Measurements from ENCODE around the gene ATP8A2.
A peak's percentile ranks its signal among the peaks of the same experiment; 100 is the strongest.

ATP8A2 gene

DNA sequence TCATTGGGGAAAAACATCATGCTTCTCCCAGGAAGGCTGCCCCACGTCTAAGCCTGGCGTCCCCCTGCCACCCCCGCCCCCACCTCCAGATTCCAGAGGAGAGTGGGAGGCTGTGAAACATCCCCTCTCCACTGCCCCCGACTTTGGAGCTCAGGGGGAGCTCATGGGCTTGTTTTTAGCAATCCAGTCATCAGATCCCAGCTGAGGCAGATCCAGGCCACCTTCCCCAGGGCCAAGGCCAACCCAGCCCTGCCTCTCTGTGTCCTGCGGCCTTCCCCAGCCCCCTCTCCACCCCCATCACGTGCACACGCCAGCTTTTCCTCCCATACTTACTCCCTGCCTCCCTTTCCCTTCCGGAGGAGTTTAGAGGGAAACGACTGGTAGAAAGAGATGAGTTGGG lies 641.2 kb downstream of the ATP8A2 start:
- no peak for DNase-seq (ENCODE audit: low spot score)

- no peak for DNase-seq (ENCODE audit: low spot score)
These were observed 643.7 kb downstream of the ATP8A2 start for GRCh38 chr13:26015271-26016125.

- DNase-seq (ENCODE audit: low spot score), result no peak
These were observed 644.4 kb downstream of the ATP8A2 start for GRCh38 chr13:26016189-26016588.

DNA sequence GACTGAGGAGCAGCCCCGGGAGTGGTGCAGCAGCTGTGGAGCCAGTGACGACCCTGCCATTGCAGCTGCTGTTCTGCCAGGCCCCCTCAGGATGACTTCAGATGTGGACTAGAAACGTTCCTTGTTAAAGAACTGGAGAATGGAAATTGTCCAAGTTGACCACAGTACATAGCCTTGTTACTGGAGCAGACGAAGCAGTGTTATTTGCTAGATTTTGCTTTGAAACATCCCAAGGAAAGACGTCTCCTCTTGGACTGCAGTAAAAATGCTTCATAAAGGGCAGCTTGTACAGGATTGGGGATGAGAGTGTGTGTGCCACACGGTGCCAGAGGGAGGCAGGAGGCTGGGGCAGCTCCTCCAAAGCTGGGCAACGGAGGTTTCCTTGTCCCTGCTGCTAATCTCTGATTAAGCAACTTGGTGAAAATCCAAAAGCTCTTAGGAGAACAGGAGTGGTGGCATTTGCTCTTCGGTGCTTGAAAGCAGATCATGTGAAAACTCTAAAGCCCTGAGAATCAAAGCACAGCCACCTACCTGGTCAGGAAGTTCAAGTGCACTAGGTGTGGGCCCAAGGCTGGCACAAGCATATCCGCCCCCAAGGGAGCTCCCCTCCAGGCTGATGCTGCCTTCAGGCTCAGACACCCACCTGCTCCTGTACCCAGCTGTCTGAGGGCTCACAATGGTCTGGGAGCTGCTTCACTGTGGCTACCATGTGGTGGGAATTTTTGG lies 645.6 kb downstream of the ATP8A2 start:
- DNase-seq (ENCODE audit: low spot score), result peak; percentile 88

GRCh38 chr13:26017932-26018665 lies 646.3 kb downstream of the ATP8A2 start:
- DNase-seq (ENCODE audit: low spot score), result no peak

DNA sequence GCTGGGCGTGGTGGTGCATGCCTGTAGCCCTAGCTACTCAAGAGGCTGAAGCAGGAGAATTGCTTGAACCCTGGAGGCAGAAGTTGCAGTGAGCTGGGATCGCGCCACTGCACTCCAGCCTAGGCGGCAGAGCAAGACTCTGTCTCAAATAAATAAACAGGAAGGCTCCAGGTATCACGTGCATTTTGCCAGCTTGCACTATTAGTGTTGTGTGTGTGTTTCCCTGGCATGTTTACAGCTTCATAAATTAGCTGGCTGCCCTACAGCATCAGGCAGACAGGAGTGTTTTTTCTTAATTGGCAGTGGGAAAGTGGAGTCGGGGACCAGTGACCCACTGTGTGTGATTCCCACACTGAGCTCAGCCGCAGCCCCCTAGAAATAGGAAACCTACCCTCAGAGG lies 647.5 kb downstream of the ATP8A2 start:
- DNase-seq (ENCODE audit: low spot score), result no peak

DNA sequence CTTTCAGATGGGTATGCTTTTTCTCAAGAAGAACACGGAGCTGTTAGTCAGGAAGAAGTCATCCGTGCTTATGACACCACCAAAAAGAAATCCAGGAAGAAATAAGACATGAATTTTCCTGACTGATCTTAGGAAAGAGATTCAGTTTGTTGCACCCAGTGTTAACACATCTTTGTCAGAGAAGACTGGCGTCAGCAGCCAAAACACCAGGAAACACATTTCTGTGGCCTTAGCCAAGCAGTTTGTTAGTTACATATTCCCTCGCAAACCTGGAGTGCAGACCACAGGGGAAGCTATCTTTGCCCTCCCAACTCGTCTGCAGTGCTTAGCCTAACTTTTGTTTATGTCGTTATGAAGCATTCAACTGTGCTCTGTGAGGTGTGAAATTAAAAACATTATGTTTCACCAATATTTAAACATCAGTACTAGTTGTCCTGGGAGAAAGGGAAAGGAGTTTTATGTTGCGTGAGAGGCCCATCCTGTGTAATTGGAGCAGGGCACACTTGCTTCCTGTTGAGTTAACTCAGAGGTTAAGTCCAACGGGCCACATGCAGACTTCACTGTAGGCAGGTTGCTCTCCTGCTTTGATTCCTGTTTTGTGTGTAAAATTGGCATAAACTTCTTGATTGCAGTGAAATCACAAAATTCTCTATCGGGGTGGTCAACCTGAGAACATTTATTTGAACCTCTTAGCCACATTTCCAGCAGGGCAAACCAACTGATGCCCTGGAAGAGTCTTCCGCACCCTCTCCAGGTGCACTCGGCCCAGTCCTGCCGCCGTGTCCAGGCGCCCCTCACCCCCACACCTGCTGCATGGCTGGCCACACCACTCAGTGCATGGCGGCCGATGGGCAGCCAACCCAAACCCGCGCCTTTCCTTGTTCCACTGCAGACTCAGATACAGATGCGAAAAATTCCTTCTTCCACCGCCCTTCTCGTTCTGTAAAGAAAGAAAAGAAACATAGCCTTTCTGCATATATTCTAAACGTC lies 648.4 kb downstream of the ATP8A2 start:
- DNase-seq (ENCODE audit: low spot score), result no peak

GRCh38 chr13:26020891-26021290 lies 649.1 kb downstream of the ATP8A2 start:
- DNase-seq (ENCODE audit: low spot score), result no peak

- DNase-seq (ENCODE audit: low spot score), result no peak
These were observed 649.7 kb downstream of the ATP8A2 start for GRCh38 chr13:26021516-26021915.

DNA sequence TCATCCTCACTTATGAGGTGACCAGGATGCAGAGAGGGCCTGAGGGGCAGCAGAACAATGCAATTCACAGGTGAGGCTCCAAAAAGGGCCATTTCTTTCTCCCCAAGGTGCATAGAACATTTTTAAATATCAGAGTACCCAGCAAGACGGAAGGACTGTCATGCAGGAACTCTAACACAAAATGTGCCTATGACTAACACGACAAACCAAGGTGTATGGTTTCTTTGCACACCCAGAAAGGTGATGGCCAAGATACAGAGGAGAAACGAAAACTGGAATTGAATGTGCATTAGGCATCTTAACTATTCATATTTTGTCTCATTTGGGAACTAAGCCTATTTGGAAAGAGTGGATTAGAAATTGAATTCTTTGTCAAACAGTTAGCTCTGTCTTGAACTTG lies 650.2 kb downstream of the ATP8A2 start:
- DNase-seq (ENCODE audit: low spot score), result no peak

DNA sequence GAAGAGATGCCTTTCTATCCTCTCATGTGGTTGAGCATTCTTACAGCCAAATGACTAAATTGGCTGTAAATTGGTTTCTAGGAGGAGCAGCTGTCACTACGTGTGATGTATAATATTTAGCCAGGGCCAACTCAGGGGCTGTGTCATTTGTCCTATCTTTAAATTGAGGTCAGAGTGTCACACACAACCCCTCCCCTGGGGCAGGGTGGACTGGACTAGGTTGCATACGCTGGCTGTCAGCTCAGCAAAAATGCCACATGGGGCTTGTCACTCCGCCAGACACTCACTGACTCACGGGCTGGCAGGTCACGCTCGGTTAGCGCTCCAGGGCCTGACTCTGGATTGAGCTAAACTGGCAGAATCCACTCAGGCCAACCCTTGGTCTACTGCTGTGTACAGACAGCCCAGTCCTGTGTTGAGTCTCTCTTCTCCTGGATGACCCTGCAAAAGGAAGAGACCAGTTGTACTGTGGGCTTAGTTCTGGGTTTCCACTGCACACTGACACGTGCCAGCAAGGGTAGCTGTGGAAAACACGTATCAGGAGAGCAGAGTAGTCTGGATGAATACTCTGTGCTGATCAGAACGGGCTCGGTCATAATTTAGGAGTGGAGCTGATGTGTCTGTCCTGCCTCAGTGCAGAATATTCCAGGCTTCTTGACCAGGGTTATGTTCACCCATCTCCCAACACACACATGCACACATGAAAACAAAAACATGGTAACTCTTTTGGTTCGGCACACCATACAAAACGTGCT lies 650.9 kb downstream of the ATP8A2 start:
- no peak for DNase-seq (ENCODE audit: low spot score)

DNA sequence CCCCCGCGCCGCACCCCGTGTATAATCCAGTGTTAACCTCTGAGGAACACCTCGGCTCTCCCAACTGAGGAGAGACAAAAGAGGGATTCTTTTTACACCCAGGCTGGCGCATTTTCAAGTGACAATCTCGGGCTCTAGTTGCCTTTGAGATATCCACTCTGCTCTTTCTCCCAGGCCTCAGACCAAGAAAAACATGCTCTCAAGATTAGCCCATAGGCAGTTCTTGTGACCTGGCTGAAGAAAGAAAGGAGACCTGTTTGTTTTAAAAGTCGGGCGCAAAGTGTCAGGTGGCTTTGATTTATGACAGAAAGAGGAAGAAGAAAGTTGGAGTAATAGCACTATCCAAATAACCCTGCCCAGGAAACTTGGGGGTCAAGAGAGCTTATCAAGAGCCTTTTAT lies 652.8 kb downstream of the ATP8A2 start:
- no peak for DNase-seq (ENCODE audit: low spot score)

GRCh38 chr13:26025196-26025595 lies 653.4 kb downstream of the ATP8A2 start:
- peak; percentile 42 for DNase-seq (ENCODE audit: low spot score)

DNA sequence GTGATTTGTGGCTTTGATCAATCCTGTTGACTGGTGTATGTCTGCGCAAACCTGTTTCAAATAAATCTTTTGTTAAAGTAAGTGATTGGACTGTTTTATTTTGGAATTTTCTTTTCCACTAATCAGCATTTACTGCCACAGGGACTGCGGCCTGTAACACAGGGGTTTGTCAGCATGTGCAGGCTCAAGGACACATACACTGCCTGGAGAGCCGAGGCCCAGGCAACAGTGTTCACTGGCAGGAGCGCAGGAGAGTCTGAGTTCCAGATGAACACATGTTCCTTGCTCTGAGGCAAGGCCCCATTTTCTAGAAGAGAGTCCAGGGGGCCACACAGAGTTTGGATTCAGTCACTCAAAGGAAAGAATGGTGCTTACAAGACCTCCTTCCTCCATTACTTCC lies 654.0 kb downstream of the ATP8A2 start:
- no peak for DNase-seq (ENCODE audit: low spot score)

DNA sequence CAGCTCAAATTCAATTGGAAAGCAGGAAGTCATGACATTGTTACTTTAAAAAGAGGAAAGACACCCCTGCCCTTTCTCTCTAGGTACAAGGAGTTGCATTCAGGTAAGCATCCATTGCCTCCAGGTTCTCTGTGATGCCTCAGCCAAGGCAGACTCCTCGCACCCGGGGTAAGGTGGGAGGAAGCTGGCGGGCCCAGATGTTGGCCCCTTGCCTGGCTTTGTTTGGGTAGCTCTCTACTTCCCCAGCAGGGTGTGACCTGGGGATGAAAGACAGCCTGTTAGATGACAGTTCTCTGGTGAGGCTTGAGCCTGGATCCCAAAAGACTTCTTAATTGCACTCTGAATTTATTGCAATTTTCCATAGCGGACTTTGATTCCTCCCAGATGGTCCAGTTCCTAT lies 654.4 kb downstream of the ATP8A2 start:
- no peak for DNase-seq (ENCODE audit: low spot score)

DNA sequence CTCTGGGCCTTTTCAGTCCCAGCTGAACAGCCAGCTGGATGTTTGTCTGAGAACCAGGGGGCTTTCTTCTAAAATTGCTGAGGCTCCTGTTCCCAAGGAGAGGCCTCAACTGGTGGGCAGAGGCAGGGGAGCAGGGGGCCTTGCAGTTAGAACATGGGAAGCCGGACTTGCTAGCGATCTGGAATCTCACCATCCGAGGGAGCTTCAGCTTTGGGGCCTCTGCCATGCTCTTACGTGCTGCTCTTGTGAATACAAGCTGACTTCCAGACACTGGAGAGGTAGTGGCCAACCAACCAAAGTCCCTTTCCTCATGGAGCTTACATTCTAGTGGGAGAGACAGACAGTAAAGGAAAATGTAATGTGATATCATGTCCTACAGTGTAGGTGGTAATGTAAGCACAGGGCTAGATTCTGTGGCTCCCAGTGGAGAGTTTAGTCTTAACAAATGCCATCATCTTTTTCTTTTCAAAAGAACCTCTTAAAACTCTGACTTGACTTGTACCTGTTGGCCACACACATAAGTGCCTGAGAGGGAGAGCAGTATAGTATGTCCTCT lies 657.9 kb downstream of the ATP8A2 start:
- no peak for DNase-seq (ENCODE audit: low spot score)

GRCh38 chr13:26030331-26030730 lies 658.6 kb downstream of the ATP8A2 start:
- no peak for DNase-seq (ENCODE audit: low spot score)

GRCh38 chr13:26034018-26034417 lies 662.2 kb downstream of the ATP8A2 start:
- no peak for DNase-seq (ENCODE audit: low spot score)

DNA sequence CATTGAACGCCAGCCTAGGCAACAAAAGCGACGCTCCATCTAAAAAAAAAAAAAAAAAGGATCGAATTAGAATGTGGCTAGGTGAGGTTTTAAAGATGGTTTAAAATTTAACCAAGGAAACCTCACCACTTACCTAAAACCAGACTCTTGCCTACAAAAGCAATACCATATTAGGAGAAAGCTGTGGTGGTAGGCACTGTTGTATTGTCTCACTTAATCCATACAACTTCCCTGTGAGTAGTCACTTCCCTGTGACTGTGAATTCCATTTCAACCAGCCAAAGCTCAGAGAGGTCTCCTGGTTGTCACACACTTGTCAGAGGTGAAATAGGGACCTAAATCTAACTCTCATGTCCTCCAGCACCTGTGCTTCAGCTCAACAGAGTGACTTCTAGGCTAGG lies 664.6 kb downstream of the ATP8A2 start:
- no peak for DNase-seq (ENCODE audit: low spot score)

DNA sequence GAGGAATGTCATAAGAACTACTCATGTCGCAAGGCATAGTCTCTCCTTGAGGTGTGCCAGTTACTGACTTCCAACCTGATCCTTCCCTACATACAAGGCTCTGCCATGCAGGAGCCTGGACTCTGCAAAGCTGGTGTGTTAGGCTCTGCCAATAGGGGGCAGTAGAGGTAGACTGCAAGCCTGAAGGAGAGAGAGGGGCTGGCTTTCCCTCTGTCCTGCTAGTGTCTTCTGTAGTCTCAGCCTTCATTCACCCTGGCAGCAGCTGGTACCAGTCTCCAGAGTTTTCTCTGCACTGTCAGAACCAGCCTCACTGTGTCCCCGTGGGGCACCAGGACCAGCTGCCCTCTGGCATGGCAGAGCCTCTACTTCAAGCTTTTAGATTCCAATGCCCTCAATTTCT lies 665.5 kb downstream of the ATP8A2 start:
- peak; percentile 89 for DNase-seq (ENCODE audit: low spot score)

All from pons (tissue), 1 donor.